NCI-H82 treated with DMSO at 0.1 percent for 48 hours (cell line): ENCODE data around the gene PPP3CA.

Source experiments
- DNase-seq: peaks from one replicate; lab custom pipeline; 2025; ENCODE audit not compliant: unreplicated experiment; lab: John Stamatoyannopoulos, UW

The PPP3CA gene

GRCh38 chr4:101218894-101219293 is 128.4 kb downstream of the PPP3CA start:
- no peak for DNase-seq

GRCh38 chr4:101218346-101218745 is 129.0 kb downstream of the PPP3CA start:
- DNase-seq: no peak

DNA sequence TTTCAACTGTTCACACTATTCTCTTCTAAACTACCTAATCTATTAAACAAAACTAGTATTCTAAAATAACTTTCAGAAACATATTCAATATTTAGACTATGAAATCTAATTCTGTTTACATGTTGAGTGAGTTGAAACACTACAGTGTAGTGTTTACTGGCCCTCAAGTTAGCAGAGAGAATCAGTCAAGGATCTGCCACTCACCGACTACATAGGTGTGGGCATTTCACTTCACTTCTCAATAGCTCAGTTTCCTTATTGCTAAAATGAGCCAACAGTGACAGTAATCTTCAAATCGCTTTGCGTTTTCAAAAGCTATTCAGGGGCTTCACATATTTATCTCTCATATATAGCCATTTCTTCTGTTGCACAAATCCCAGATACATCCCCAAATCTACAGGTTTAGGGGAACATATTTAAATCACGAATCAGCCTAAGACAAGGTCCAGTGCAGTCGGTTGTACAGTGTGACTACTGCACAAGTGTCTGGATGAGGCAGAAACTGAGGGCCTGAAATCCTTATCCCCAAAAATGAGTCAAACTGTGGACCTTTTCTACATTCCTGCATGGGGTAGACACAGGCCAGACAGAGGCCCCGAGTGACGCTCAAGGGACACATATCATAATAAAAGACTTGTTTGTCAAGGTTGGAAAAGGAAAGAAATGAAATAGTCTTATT is 129.8 kb downstream of the PPP3CA start:
- DNase-seq: no peak

DNA sequence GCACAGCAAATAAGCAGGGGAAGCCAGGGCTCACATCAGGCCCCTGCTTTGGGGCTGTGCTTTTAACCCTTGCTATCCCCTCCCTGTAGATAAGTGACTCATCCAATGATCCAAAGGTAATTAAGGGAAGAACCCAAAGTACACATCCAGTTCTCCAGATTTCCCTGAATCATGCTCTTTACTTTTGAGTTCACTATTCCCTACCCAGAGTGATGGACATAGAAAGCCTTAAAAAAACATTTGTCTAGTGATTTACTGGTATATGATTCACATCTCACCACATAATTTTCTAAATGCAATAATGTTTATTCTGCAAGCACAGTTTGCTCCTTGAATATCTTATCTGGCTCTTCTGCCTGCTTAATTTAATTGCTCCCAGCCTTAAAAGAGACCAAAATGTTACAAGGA is 136.2 kb downstream of the PPP3CA start:
- no peak for DNase-seq

DNA sequence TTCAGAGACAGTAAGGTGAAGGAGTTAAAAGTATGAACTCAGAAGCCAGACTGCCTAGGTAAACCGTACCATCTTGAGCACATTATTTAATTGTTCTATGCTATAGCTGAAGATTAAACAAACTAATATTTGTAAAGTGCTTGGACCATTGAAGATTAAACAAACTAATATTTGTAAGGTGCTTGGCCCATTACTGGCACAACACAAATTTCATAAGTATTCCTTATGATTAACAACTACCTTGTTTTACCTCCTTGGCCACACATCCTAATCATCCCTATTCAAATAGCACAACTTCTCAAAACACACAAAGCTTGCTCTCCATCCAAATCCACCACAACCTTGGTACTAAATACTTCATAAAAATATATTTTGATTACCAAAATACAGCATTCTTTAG is 137.0 kb downstream of the PPP3CA start:
- DNase-seq: no peak

DNA sequence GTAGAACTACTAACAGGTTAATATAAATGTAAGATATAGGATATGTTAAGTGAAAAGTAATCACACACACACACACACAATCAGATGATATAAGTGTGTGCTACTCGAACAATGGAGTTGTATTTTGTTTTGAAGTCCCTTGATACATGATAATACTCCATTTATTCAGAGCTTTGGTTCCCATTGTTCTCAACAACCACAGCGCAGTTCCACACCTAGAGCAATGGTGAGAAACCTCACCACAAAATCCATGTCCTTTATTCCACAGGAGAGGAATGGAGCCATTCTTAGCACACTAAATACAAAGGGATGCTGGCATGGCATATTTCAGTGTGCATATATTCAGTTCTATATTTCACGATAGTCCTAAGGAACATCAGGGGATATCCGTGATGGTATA is 139.2 kb downstream of the PPP3CA start:
- DNase-seq: no peak

GRCh38 chr4:101205916-101206315 is 141.4 kb downstream of the PPP3CA start:
- no peak for DNase-seq

DNA sequence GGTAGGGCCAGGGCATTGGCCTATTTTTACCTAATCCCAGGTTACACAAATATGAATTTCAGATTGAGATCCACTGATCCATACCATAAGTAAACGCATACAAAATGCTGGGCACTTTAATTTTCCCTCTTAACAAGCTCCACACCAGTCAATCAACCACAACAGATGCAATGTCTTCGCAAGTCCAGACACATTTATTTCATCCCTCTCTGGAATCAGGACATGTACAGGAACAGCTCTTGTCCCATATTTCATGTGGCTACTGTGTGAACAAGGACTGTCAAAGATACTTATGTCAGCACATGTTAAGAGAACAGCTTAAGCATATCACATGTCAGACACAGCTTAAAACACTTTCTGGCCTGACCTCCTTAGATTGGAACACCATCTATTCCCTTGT is 145.9 kb downstream of the PPP3CA start:
- DNase-seq: peak; percentile 9

- DNase-seq: no peak
These were observed 146.8 kb downstream of the PPP3CA start for GRCh38 chr4:101200561-101200960.

GRCh38 chr4:101199507-101200285 is 147.6 kb downstream of the PPP3CA start:
- no peak for DNase-seq

GRCh38 chr4:101198682-101199339 is 148.5 kb downstream of the PPP3CA start:
- DNase-seq: no peak

DNA sequence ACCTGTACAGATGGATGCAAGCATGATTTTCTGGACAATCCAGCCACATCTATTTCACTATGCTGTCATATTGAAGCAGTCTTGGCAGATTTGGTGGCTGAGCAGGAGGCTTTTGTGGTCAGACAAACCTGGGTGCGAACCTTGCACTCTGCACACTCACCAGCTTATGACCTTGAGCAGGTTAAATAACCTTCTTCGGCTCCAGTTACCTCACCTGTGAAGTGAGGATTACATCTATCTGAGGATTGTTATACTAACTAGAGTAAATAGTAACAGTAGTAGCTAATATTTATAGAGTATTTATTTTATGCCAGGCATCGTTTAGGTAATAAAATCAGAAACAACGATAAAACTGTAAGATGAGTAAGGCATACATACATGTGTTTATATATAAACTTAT is 150.0 kb downstream of the PPP3CA start:
- DNase-seq: no peak

GRCh38 chr4:101192244-101192643 is 155.1 kb downstream of the PPP3CA start:
- no peak for DNase-seq

GRCh38 chr4:101191302-101192098 is 155.8 kb downstream of the PPP3CA start:
- DNase-seq: no peak

DNA sequence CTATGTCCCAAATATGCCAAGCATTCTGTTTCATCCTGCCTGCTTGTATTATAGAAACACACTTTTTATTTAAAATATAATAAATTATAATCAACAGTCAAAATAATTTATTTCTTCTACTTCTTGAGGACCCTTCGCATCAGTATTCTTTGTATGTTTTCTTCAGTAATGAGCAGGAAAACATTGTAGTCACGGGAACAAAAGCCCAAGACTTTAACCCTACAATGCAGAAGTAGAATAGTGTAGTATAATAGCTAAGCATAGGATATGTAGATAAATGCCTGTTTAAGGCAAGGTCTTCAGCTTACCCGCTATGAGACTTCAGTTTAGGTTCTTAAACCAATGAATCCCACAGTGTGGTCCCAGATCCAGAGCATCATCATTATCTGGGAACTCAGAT is 156.6 kb downstream of the PPP3CA start:
- no peak for DNase-seq

DNA sequence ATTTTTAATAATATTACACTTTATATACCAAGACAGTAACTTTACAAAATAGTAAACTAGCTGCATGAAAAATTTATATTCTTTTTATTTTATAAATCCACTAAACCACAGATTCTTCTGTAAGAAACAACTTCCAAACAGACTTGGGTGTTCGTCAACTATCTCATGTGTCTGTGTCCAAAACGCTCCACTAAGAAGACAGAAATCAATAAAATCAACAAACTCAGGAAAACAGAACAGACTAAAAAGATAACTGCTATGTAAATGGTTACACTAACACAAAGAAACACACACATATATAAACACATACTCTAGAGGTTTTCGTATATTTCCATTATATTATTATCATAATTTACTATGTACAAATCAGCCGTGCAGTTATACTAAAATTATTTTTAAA is 158.4 kb downstream of the PPP3CA start:
- DNase-seq: no peak

- DNase-seq: no peak
These were observed 159.5 kb downstream of the PPP3CA start for GRCh38 chr4:101187841-101188240.

DNA sequence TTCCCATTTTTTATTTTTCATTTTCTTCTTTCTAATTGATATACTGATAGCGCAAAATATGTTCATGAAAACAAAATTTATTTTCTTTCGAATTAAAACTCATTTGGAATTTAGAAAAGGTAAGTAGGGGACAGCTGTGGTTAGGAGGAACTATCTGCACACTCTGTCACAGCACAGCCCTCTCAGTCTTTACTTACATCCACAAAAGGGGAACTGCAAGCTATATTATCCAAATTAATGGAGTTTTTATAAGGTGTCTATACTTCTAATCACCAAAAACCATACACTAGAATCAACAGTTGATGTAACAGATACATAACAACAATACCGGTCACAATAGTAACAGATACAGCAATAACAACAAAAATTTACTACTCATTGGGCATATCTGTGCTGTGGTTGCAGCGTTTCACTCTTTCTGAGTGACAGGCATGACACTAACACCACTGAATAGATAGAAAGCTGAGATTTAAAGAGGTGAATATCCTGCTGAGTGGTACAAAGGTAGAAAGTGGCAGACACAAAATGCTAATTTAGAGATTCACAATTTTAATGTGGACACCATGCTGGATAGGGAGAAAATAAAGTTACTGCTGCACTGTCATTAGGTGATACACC is 160.7 kb downstream of the PPP3CA start:
- no peak for DNase-seq

DNA sequence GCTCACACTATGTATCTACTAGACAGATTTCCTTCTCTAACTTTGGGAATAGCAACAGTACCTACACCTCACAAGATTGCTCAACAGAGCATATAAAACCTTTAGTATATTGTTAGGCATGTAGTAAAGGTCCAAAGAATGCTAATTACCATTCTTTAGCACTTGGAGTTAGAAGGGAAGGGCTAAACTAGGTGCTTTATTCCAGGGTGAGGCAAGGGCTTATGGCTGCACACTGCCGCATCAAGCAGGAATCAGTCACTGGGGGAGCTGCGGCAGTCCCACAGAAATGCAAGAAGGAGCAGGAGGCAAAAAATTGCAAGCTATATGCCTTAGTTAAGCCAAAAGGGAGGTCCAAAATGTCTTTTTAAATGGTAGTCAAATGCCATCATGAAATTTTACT is 162.7 kb downstream of the PPP3CA start:
- no peak for DNase-seq

GRCh38 chr4:101183666-101184373 is 163.5 kb downstream of the PPP3CA start:
- DNase-seq: no peak
